GM23338 (cell line): Measurements from ENCODE around the gene ADIG.

Experiments used
- EZH2 ChIP-seq: fragments of 200-600 bp; sonication (generic); IDR thresholded peaks from one replicate; pipeline ENCODE4 v1.8.0; 2017; ENCODE audit warnings: antibody characterized with exemption, mild to moderate bottlenecking, low read depth; ENCODE audit not compliant: unreplicated experiment
- EZH2phosphoT487 ChIP-seq: fragments of 200-600 bp; sonication (generic); IDR thresholded peaks from one replicate; pipeline ENCODE4 v1.8.1; 2018; ENCODE audit warnings: antibody characterized with exemption; ENCODE audit not compliant: unreplicated experiment
- POLR2AphosphoS5 ChIP-seq: IDR thresholded peaks from 2 replicates; pipeline ENCODE4 v1.6.1; 2016; ENCODE audit warnings: antibody characterized with exemption, low read depth
- STAT1 ChIP-seq: IDR thresholded peaks from one replicate; pipeline ENCODE4 v1.6.1; 2016; ENCODE audit warnings: antibody characterized with exemption; ENCODE audit not compliant: unreplicated experiment
- ZNF114 ChIP-seq: fragments of 250-450 bp; sonication (Bioruptor Pico); IDR thresholded peaks from 2 replicates; pipeline ENCODE4 v1.5.0; 2020; ENCODE audit warnings: mild to moderate bottlenecking, moderate library complexity
- TF ChIP-seq, protein P1 (sequence below), 2 experiments: fragments of 200-600 bp in 1 of 2; sonication (generic) in 1 of 2; conservative IDR thresholded peaks; 2 replicates each; pipeline versions ENCODE4 v1.5.1 to v1.6.1; 2016 to 2017; ENCODE audit warnings: antibody characterized with exemption in 2 of 2, low read depth in 2 of 2, mild to moderate bottlenecking in 2 of 2, moderate library complexity in 1 of 2
- TF ChIP-seq, protein P2 (sequence below): IDR thresholded peaks from one replicate; pipeline ENCODE4 v1.6.1; 2018; ENCODE audit warnings: antibody characterized with exemption; ENCODE audit not compliant: unreplicated experiment

DNA sequence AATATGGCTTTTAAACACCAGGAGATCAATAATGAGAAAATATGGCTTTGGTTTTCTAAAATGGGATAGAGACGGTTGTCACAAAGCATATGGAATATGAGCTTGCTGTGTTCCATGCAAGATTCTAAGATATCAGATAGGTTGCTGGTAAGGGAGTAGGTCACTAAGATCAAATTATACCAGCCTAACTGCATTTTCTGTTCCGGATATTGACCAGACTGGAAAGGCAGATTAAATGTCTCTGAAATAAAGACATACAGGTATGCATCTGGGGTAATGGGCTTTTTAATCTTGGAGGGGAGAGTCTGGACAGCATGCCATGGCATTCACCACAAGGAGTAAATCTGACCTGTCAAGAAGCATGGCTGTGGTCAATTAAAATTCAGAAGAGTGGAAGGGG lies 35.2 kb upstream of the ADIG start:
- no peak for TF ChIP-seq EZH2
- TF ChIP-seq, protein P1, sequence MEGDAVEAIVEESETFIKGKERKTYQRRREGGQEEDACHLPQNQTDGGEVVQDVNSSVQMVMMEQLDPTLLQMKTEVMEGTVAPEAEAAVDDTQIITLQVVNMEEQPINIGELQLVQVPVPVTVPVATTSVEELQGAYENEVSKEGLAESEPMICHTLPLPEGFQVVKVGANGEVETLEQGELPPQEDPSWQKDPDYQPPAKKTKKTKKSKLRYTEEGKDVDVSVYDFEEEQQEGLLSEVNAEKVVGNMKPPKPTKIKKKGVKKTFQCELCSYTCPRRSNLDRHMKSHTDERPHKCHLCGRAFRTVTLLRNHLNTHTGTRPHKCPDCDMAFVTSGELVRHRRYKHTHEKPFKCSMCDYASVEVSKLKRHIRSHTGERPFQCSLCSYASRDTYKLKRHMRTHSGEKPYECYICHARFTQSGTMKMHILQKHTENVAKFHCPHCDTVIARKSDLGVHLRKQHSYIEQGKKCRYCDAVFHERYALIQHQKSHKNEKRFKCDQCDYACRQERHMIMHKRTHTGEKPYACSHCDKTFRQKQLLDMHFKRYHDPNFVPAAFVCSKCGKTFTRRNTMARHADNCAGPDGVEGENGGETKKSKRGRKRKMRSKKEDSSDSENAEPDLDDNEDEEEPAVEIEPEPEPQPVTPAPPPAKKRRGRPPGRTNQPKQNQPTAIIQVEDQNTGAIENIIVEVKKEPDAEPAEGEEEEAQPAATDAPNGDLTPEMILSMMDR (conservative IDR thresholded peaks at IDR 0.05; ENCODE audit: low read depth in 2 of 2) = no peak
- TF ChIP-seq, protein P2, sequence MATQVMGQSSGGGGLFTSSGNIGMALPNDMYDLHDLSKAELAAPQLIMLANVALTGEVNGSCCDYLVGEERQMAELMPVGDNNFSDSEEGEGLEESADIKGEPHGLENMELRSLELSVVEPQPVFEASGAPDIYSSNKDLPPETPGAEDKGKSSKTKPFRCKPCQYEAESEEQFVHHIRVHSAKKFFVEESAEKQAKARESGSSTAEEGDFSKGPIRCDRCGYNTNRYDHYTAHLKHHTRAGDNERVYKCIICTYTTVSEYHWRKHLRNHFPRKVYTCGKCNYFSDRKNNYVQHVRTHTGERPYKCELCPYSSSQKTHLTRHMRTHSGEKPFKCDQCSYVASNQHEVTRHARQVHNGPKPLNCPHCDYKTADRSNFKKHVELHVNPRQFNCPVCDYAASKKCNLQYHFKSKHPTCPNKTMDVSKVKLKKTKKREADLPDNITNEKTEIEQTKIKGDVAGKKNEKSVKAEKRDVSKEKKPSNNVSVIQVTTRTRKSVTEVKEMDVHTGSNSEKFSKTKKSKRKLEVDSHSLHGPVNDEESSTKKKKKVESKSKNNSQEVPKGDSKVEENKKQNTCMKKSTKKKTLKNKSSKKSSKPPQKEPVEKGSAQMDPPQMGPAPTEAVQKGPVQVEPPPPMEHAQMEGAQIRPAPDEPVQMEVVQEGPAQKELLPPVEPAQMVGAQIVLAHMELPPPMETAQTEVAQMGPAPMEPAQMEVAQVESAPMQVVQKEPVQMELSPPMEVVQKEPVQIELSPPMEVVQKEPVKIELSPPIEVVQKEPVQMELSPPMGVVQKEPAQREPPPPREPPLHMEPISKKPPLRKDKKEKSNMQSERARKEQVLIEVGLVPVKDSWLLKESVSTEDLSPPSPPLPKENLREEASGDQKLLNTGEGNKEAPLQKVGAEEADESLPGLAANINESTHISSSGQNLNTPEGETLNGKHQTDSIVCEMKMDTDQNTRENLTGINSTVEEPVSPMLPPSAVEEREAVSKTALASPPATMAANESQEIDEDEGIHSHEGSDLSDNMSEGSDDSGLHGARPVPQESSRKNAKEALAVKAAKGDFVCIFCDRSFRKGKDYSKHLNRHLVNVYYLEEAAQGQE = no peak
- TF ChIP-seq EZH2phosphoT487 = no peak
- TF ChIP-seq POLR2AphosphoS5 = no peak
- TF ChIP-seq ZNF114 (CRISPR knock-in tag) = no peak
- TF ChIP-seq STAT1 = no peak
